Measurements from ENCODE around the gene BMP7.

DNA sequence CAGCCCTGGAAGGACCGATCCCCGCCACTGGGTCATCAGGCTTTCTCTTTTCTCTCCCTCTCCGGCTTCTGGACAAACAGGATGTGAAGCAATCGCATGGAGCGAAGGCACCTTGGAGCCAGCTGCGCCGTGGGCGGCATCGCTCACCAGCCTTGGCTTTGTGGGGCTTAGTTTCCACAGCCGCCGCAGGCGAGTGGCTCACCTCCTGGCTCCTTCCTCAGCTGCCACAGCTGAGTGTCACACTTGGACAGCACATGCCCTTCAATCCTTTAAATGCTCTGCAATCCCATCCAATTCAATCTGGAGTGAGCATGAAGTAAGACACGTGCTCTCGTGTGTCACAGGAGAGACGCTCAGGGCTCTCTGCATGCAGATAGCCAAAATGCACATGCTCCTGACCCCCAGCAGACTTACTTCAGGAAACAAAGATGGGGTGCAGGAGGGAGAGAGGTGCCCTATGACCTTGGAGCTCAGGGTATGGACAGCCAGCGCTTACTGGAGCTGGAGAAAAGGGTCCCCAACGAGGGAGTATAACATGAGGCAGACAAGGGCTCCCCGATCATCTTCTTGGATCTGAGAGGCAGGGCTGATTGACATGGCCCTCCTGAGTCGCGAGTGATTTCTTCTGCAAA lies 70.9 kb downstream of the BMP7 start:
- TF ChIP-seq, protein P1, sequence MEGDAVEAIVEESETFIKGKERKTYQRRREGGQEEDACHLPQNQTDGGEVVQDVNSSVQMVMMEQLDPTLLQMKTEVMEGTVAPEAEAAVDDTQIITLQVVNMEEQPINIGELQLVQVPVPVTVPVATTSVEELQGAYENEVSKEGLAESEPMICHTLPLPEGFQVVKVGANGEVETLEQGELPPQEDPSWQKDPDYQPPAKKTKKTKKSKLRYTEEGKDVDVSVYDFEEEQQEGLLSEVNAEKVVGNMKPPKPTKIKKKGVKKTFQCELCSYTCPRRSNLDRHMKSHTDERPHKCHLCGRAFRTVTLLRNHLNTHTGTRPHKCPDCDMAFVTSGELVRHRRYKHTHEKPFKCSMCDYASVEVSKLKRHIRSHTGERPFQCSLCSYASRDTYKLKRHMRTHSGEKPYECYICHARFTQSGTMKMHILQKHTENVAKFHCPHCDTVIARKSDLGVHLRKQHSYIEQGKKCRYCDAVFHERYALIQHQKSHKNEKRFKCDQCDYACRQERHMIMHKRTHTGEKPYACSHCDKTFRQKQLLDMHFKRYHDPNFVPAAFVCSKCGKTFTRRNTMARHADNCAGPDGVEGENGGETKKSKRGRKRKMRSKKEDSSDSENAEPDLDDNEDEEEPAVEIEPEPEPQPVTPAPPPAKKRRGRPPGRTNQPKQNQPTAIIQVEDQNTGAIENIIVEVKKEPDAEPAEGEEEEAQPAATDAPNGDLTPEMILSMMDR (conservative IDR thresholded peaks at IDR 0.05), result no peak
- TF ChIP-seq EZH2 (IDR thresholded peaks at IDR 0.05; ENCODE audit: low read depth), result no peak
